ENCODE results near the gene RAP2A. TPM values are rescaled to one million over a fixed set of nuclear protein-coding genes. Genes with fewer than 3 reads are reported as not detected.

RAP2A gene
- total RNA-seq, 1 donor from 2014 or later = 9.6 TPM

GRCh38 chr13:97445522-97446187, 11.7 kb downstream of the RAP2A start:
- ATAC-seq = no peak
- no peak for DNase-seq (ENCODE audit: low spot score)

GRCh38 chr13:97446448-97446847, 12.5 kb downstream of the RAP2A start:
- DNase-seq (ENCODE audit: low spot score) = no peak
- no peak for ATAC-seq

GRCh38 chr13:97448503-97449251, 14.7 kb downstream of the RAP2A start:
- DNase-seq (ENCODE audit: low spot score) = no peak
- no peak for ATAC-seq

- DNase-seq (ENCODE audit: low spot score) = no peak
- no peak for ATAC-seq
Observed at GRCh38 chr13:97454699-97455098, 20.7 kb downstream of the RAP2A start.

- no peak for DNase-seq (ENCODE audit: low spot score)
- ATAC-seq = no peak
Observed at GRCh38 chr13:97456047-97456446, 22.1 kb downstream of the RAP2A start.

- no peak for ATAC-seq
Observed at GRCh38 chr13:97459215-97459777, 25.3 kb downstream of the RAP2A start.

GRCh38 chr13:97460004-97460775, 26.2 kb downstream of the RAP2A start:
- no peak for ATAC-seq
- DNase-seq (ENCODE audit: low spot score) = no peak

More at GRCh38 chr13:97459215-97459777, 25.3 kb downstream of the RAP2A start:
- DNase-seq (ENCODE audit: low spot score) = no peak

- no peak for ATAC-seq
- DNase-seq (ENCODE audit: low spot score) = no peak
Observed at GRCh38 chr13:97460853-97461252, 26.9 kb downstream of the RAP2A start.

- ATAC-seq (no peak), DNase-seq (ENCODE audit: low spot score) (no peak)
Observed at GRCh38 chr13:97464561-97464960, 30.6 kb downstream of the RAP2A start.

GRCh38 chr13:97466722-97467121, 32.8 kb downstream of the RAP2A start:
- no peak for ATAC-seq
- no peak for DNase-seq (ENCODE audit: low spot score)

- no peak for DNase-seq (ENCODE audit: low spot score)
- no peak for ATAC-seq
Observed at GRCh38 chr13:97468331-97468730, 34.4 kb downstream of the RAP2A start.

- ATAC-seq = no peak
- no peak for DNase-seq (ENCODE audit: low spot score)
Observed at GRCh38 chr13:97471711-97472110, 37.7 kb downstream of the RAP2A start.

GRCh38 chr13:97474349-97474980, 40.5 kb downstream of the RAP2A start:
- ATAC-seq = no peak
- no peak for DNase-seq (ENCODE audit: low spot score)

- no peak for ATAC-seq
- DNase-seq (ENCODE audit: low spot score) = no peak
Observed at GRCh38 chr13:97475011-97475410, 41.0 kb downstream of the RAP2A start.

GRCh38 chr13:97477844-97478243, 43.9 kb downstream of the RAP2A start:
- DNase-seq (ENCODE audit: low spot score) (no peak), ATAC-seq (no peak)

GRCh38 chr13:97478247-97478646, 44.3 kb downstream of the RAP2A start:
- ATAC-seq = no peak
- DNase-seq (ENCODE audit: low spot score) = no peak

GRCh38 chr13:97483465-97483864, 49.5 kb downstream of the RAP2A start:
- no peak for ATAC-seq

GRCh38 chr13:97484301-97484700, 50.3 kb downstream of the RAP2A start:
- no peak for DNase-seq (ENCODE audit: low spot score)
- ATAC-seq = no peak

More at GRCh38 chr13:97483465-97483864, 49.5 kb downstream of the RAP2A start:
- no peak for DNase-seq (ENCODE audit: low spot score)

- DNase-seq (ENCODE audit: low spot score) (no peak), ATAC-seq (no peak)
Observed at GRCh38 chr13:97485320-97485719, 51.4 kb downstream of the RAP2A start.

GRCh38 chr13:97490702-97491307, 56.8 kb downstream of the RAP2A start:
- ATAC-seq = no peak
- no peak for DNase-seq (ENCODE audit: low spot score)

Measured in left lobe of liver (tissue), 2 donors.